Measurements from ENCODE around the gene FBF1.

Gene FBF1

DNA sequence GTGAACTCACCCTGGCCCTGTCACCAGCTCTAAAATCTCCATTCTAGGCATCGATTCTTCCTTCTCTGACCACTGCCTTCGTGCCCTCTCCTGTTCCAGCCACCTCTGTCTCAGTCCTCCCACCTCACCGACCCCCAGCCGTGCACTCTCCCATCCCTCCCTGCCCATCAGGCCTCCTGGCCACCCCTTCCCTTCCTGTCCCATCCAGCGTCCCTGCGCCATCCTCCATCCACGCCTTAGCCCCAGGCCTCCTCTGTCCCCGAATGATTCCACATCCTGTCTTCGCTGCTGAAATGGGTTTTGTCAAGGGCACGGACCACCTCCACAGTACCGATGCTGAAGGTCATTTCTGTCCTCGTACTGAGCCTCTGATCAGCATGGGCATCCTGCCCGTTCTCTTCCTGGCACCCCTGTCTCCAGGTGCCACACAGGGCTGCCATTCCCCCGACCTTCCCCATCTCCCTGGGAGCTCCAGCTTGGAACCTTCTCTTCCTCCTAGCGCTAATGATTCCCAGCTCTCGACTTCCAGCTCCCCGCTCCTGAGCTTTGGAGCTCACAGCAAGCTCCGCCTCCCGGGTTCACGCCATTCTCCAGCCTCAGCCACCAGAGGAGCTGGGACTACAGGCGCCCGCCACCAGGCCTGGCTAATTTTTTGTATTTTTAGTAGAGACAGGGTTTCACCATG, 46.7 kb downstream of the FBF1 start:
- Histone ChIP-seq H4K20me1 (ENCODE audit: insufficient read depth, low read length, poor library complexity, severe bottlenecking) (no peaks in the 10 kb centered on the region), H3K4me2 (ENCODE audit: low read depth, low read length, poor library complexity, severe bottlenecking) (peak overlapping the region; percentile 96)

DNA sequence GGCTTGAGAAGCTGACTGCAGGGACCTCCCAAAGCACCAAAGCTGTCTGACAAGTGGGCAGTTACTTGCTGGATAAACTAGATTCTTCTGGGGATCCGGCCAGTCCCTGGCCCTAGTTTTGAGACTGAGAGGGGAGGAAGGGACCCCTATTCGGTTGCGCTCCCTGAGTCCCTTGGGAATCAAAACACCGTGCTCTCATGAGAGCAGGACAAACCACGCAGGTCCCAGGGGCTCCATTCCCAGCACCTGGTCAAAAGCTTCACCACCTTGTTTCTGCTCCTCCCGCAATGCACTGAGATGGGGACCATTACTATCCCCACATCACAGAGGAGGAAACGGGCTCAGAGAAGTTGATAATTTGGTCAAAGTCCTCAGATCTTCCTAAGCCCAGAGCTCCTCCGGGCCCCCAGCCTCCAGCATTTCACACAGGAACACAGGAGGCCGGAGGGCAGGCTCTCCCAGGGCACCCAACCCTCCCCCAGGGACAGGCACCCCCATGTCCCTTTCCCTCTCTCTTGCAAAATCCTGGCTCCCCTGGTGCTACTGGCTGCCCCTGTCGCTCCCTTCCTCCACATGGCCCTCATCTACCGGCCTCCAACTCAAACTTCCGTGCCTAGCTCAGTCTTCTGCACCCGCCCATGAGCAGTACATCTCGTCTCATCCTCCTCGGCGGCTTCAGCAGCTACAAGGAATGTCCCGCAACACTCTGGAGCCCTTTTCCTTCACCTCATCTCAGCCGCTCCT, 47.4 kb downstream of the FBF1 start:
- Histone ChIP-seq H3K9ac (ENCODE audit: low read depth, low read length, poor library complexity, severe bottlenecking) (peak overlapping the region; percentile 80), H3K27me3 (ENCODE audit: insufficient read depth, low read length, poor library complexity, severe bottlenecking) (no peaks in the 10 kb centered on the region), H4K20me1 (ENCODE audit: insufficient read depth, low read length, poor library complexity, severe bottlenecking) (no peaks in the 10 kb centered on the region), H3K9me3 (ENCODE audit: insufficient read depth, low read depth, low read length) (no peaks in the 10 kb centered on the region), H3K4me2 (ENCODE audit: low read depth, low read length, poor library complexity, severe bottlenecking) (peak overlapping the region; percentile 96), H3K9me2 (replicated peaks; ENCODE audit: low read depth, low read length) (no peaks in the 10 kb centered on the region), H2AFZ (ENCODE audit: low read length) (no peak overlapping the region), H3K4me3 (ENCODE audit: low read length, poor library complexity, severe bottlenecking) (no peak overlapping the region), H3K4me1 (ENCODE audit: insufficient read depth, low read length, poor library complexity, severe bottlenecking) (peaks cover 27% of the 10 kb centered on the region), H3K36me3 (ENCODE audit: insufficient read depth, low read length) (0 out of 2 replicates have a peak, but pooled peaks cover 2% of the 10 kb centered on the region), H3K79me2 (ENCODE audit: insufficient read depth, low read length) (peaks cover 31% of the 10 kb centered on the region), H3F3A (ENCODE audit: low read depth) (peaks cover 5% of the 10 kb centered on the region)
- no peak for TF ChIP-seq EZH2phosphoT487 (IDR thresholded peaks at IDR 0.05; ENCODE audit: borderline replicate concordance)
- TF ChIP-seq, protein P1, sequence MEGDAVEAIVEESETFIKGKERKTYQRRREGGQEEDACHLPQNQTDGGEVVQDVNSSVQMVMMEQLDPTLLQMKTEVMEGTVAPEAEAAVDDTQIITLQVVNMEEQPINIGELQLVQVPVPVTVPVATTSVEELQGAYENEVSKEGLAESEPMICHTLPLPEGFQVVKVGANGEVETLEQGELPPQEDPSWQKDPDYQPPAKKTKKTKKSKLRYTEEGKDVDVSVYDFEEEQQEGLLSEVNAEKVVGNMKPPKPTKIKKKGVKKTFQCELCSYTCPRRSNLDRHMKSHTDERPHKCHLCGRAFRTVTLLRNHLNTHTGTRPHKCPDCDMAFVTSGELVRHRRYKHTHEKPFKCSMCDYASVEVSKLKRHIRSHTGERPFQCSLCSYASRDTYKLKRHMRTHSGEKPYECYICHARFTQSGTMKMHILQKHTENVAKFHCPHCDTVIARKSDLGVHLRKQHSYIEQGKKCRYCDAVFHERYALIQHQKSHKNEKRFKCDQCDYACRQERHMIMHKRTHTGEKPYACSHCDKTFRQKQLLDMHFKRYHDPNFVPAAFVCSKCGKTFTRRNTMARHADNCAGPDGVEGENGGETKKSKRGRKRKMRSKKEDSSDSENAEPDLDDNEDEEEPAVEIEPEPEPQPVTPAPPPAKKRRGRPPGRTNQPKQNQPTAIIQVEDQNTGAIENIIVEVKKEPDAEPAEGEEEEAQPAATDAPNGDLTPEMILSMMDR (conservative IDR thresholded peaks at IDR 0.05; ENCODE audit: low read length): no peak

More for the DNA sequence above, 46.7 kb downstream of the FBF1 start:
- TF ChIP-seq, protein P1 (conservative IDR thresholded peaks at IDR 0.05; ENCODE audit: low read length): no peak
- no peak for TF ChIP-seq EZH2phosphoT487 (IDR thresholded peaks at IDR 0.05; ENCODE audit: borderline replicate concordance)
- H3K9ac ChIP-seq (ENCODE audit: low read depth, low read length, poor library complexity, severe bottlenecking): peak overlapping the region; percentile 80
- no peaks in the 10 kb centered on the region for H3K9me3 ChIP-seq (ENCODE audit: insufficient read depth, low read depth, low read length)
- no peaks in the 10 kb centered on the region for H3K9me2 ChIP-seq (replicated peaks; ENCODE audit: low read depth, low read length)
- H2AFZ ChIP-seq (ENCODE audit: low read length): no peak overlapping the region
- no peak overlapping the region for H3K4me3 ChIP-seq (ENCODE audit: low read length, poor library complexity, severe bottlenecking)
- peaks cover 27% of the 10 kb centered on the region for H3K4me1 ChIP-seq (ENCODE audit: insufficient read depth, low read length, poor library complexity, severe bottlenecking)
- H3K79me2 ChIP-seq (ENCODE audit: insufficient read depth, low read length): peaks cover 31% of the 10 kb centered on the region
- H3F3A ChIP-seq (ENCODE audit: low read depth): peaks cover 5% of the 10 kb centered on the region
- peaks cover 8% of the 10 kb centered on the region; the same call in 1 of the 2 replicates for H3K36me3 ChIP-seq (ENCODE audit: insufficient read depth, low read length)
- H3K27me3 ChIP-seq (ENCODE audit: insufficient read depth, low read length, poor library complexity, severe bottlenecking): no peaks in the 10 kb centered on the region

DNA sequence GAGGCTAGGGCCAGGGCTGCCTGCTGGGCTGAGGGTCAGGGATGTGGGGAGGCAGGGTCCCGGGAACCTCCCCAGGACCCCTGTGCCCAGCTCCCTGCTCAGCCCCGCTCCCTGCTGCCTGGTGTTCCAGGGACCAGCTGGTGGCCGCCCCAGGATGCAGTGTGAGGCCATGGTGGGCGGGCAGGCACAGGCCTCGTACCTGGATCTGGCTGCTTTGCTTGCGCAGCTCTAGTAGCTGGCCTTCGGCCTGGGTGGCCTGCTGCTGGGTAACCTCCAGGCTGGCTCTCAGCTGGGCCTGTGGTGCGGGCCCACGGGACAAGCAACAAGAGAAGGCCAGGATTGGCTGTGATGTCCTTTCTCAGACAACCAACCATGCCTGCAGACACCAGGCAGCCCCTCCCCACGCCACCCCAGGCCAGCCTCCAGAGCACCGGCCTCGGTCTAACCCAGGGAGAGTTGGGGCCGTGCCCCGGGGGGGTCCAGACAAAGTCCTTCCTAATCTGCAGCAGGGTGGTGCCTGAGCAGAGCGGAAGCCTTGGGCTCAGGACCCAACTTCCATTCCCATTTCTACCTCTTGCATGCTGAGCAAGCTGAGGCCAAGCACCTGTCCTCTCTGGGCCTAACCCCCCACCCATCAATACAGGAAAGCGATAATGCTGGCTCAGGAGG, 48.2 kb downstream of the FBF1 start:
- Histone ChIP-seq H3K9ac (ENCODE audit: low read depth, low read length, poor library complexity, severe bottlenecking) (no peak overlapping the region), H4K20me1 (ENCODE audit: insufficient read depth, low read length, poor library complexity, severe bottlenecking) (no peaks in the 10 kb centered on the region)
- TF ChIP-seq, protein P1 (conservative IDR thresholded peaks at IDR 0.05; ENCODE audit: low read length): no peak
- TF ChIP-seq EZH2phosphoT487 (IDR thresholded peaks at IDR 0.05; ENCODE audit: borderline replicate concordance): no peak

More for the DNA sequence above, 48.2 kb downstream of the FBF1 start:
- no peak overlapping the region for H3K4me2 ChIP-seq (ENCODE audit: low read depth, low read length, poor library complexity, severe bottlenecking)
- H3K9me3 ChIP-seq (ENCODE audit: insufficient read depth, low read depth, low read length): no peaks in the 10 kb centered on the region
- no peaks in the 10 kb centered on the region for H3K27me3 ChIP-seq (ENCODE audit: insufficient read depth, low read length, poor library complexity, severe bottlenecking)
- H3K4me3 ChIP-seq (ENCODE audit: low read length, poor library complexity, severe bottlenecking): no peak overlapping the region
- no peaks in the 10 kb centered on the region for H3K9me2 ChIP-seq (replicated peaks; ENCODE audit: low read depth, low read length)
- no peak overlapping the region for H2AFZ ChIP-seq (ENCODE audit: low read length)
- peaks cover 27% of the 10 kb centered on the region for H3K4me1 ChIP-seq (ENCODE audit: insufficient read depth, low read length, poor library complexity, severe bottlenecking)
- H3F3A ChIP-seq (ENCODE audit: low read depth): peaks cover 5% of the 10 kb centered on the region
- H3K79me2 ChIP-seq (ENCODE audit: insufficient read depth, low read length): peaks cover 31% of the 10 kb centered on the region
- H3K36me3 ChIP-seq (ENCODE audit: insufficient read depth, low read length): no peaks in the 10 kb centered on the region
